H1 (cell line): Measurements from ENCODE around the gene TECR. TPM values are rescaled to one million over a fixed set of nuclear protein-coding genes. Genes with fewer than 3 reads are reported as not detected.

Experiments
- CHD7 ChIP-seq: fragments of 300-600 bp; sonication (generic); IDR thresholded peaks from 2 replicates; pipeline ENCODE4 v1.7.1; 2012; ENCODE audit warnings: low read length, moderate library complexity, mild to moderate bottlenecking, inconsistent platforms; ENCODE audit not compliant: insufficient replicate concordance
- polyA plus RNA-seq, 7 experiments: library from polyadenylated mRNA; depleted of rRNA in 3 of 7; stranded (reverse) in 5 of 7; unstranded in 2 of 7; fragments of >200 nt in 5 of 7; fragments of 200-250 nt in 2 of 7; gene quantifications; 1 replicate in 5 of 7; 2 replicates in 1 of 7; 4 replicates in 1 of 7; pipeline versions ENCODE4 v1.2.1 to v1.2.3, GENCODE V29; 2011 to 2013; ENCODE audit warnings: missing spikeins in 2 of 7, mixed read lengths in 2 of 7
- total RNA-seq: library from RNA; stranded (reverse); fragmentation: NEBNext Ultra II Directional; extraction: Animal tissue kit (Norgen Biotek cat#: 25700); gene quantifications from 2 replicates; pipeline ENCODE4 v1.2.1, GENCODE V29; 2021

TECR gene
- total and polyA plus RNA-seq, 2 of the 8 experiments (the other 6 are each of a cell fraction or from before 2014, with no cell fraction given), result 172 to 405 TPM

GRCh38 chr19:14561847-14562351 is 32.5 kb downstream of the TECR start (continued):
- TF ChIP-seq CHD7, result no peak
- TF ChIP-seq, all 59 proteins: peak for 0
